ENCODE data around the gene SARDH. TPM values are rescaled to one million over a fixed set of nuclear protein-coding genes. Genes with fewer than 3 reads are reported as not detected.

Gene SARDH
- total RNA-seq, 1 donor: 4.7 TPM

- no peak overlapping the region for H3K4me3 ChIP-seq (ENCODE audit: low read length)
- no peaks in the 10 kb centered on the region for H3K4me1 ChIP-seq (ENCODE audit: insufficient read depth, low read length)
- H3K9me3 ChIP-seq (ENCODE audit: low read depth, low read length): no peaks in the 10 kb centered on the region
- peaks cover 4% of the 10 kb centered on the region for H3K27me3 ChIP-seq (ENCODE audit: insufficient read depth, low read length)
Measured at GRCh38 chr9:133664173-133665050, 73.7 kb downstream of the SARDH start.

DNA sequence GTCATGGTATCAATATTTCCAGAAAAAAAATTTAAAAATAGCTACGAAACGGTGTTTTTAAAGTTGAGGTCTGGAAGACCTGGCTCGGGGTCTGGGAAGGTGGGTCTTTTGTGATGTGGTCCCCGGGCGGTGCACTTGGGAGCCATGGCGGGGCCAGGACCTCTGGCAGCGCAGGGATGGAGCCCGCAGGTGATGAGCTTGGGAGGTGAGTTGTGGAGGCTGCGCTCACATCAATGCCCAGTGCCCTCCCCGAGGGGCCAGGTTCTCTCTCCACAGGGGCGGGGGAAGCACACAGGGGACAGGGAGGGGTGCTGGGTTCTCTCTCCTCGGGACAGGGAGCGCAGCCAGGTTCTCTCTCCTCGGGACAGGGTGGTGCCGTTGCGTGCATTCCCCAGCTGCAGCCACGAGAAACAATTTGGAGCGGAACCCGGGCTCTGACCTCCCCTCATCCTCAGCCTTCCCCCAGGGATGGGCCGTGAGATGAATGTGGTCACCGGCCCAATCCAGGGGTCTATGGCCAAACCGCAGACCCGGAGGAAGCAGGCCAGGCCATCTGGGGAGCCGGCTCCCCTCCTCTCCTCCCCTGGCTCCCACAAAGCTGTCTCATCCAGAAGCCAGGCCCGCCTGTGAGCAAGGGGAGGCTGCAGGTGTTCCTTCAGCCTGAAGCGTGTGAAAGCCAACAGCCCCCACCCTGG, 76.2 kb downstream of the SARDH start:
- Histone ChIP-seq H3K9me3 (ENCODE audit: low read depth, low read length) (no peaks in the 10 kb centered on the region), H3K4me3 (ENCODE audit: low read length) (no peak overlapping the region), H3K4me1 (ENCODE audit: insufficient read depth, low read length) (no peaks in the 10 kb centered on the region), H3K27me3 (ENCODE audit: insufficient read depth, low read length) (peaks cover 12% of the 10 kb centered on the region)

DNA sequence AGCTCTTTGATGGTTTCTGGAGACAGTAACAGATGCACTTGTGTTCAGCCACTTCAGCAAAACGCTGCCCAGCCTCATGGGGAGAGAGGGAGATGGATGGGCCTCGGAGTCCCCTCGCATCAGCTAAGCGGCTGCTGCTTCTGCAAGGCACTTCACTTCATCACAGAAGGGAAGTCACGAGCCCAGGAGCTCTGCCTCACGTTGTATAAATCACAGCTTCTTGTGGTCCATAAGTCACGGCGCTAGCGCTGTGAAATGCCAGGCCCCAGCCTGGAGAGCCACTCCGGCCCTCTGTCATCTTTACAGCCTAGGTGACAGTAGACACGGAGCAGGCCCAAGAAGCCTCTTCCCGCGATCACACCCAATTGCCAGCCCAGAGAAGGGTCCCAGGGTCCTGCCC, 78.6 kb downstream of the SARDH start:
- Histone ChIP-seq H3K27me3 (ENCODE audit: insufficient read depth, low read length) (peaks cover 12% of the 10 kb centered on the region), H3K4me3 (ENCODE audit: low read length) (no peak overlapping the region), H3K4me1 (ENCODE audit: insufficient read depth, low read length) (no peaks in the 10 kb centered on the region), H3K9me3 (ENCODE audit: low read depth, low read length) (no peaks in the 10 kb centered on the region)

- Histone ChIP-seq H3K4me1 (ENCODE audit: insufficient read depth, low read length) (no peaks in the 10 kb centered on the region), H3K9me3 (ENCODE audit: low read depth, low read length) (no peaks in the 10 kb centered on the region), H3K4me3 (ENCODE audit: low read length) (no peak overlapping the region), H3K27me3 (ENCODE audit: insufficient read depth, low read length) (peaks cover 12% of the 10 kb centered on the region)
Measured at GRCh38 chr9:133658442-133659431, 79.4 kb downstream of the SARDH start.

GRCh38 chr9:133657120-133657661, 81.0 kb downstream of the SARDH start:
- Histone ChIP-seq H3K4me1 (ENCODE audit: insufficient read depth, low read length) (no peaks in the 10 kb centered on the region), H3K9me3 (ENCODE audit: low read depth, low read length) (no peaks in the 10 kb centered on the region), H3K27me3 (ENCODE audit: insufficient read depth, low read length) (peaks cover 12% of the 10 kb centered on the region), H3K4me3 (ENCODE audit: low read length) (no peak overlapping the region)

GRCh38 chr9:133656211-133657119, 81.7 kb downstream of the SARDH start:
- H3K9me3 ChIP-seq (ENCODE audit: low read depth, low read length): no peaks in the 10 kb centered on the region
- H3K4me3 ChIP-seq (ENCODE audit: low read length): no peak overlapping the region
- H3K27me3 ChIP-seq (ENCODE audit: insufficient read depth, low read length): peaks cover 12% of the 10 kb centered on the region
- H3K4me1 ChIP-seq (ENCODE audit: insufficient read depth, low read length): no peaks in the 10 kb centered on the region

DNA sequence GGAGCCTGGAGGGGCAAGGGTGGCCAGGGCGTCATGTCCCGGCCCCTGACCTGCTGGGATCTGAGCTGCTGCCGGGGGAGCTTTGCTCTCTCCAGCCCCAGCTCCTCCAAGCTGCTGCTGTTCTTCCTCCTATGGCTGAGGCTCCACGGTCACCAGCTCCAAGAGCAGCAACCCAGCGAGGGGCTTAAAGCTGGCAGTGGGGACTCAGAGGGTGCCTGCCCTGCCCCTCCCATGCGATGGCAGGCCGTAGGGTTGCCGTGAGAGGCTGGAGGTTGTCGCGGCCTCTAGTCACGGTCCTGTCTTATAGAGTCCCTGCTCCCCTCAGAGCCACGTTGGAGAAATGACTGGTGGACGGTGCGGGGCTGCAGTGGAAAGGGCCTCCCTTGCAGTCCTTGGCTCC, 82.5 kb downstream of the SARDH start:
- H3K27me3 ChIP-seq (ENCODE audit: insufficient read depth, low read length): peaks cover 12% of the 10 kb centered on the region
- H3K4me3 ChIP-seq (ENCODE audit: low read length): no peak overlapping the region
- no peaks in the 10 kb centered on the region for H3K9me3 ChIP-seq (ENCODE audit: low read depth, low read length)
- H3K4me1 ChIP-seq (ENCODE audit: insufficient read depth, low read length): no peaks in the 10 kb centered on the region

DNA sequence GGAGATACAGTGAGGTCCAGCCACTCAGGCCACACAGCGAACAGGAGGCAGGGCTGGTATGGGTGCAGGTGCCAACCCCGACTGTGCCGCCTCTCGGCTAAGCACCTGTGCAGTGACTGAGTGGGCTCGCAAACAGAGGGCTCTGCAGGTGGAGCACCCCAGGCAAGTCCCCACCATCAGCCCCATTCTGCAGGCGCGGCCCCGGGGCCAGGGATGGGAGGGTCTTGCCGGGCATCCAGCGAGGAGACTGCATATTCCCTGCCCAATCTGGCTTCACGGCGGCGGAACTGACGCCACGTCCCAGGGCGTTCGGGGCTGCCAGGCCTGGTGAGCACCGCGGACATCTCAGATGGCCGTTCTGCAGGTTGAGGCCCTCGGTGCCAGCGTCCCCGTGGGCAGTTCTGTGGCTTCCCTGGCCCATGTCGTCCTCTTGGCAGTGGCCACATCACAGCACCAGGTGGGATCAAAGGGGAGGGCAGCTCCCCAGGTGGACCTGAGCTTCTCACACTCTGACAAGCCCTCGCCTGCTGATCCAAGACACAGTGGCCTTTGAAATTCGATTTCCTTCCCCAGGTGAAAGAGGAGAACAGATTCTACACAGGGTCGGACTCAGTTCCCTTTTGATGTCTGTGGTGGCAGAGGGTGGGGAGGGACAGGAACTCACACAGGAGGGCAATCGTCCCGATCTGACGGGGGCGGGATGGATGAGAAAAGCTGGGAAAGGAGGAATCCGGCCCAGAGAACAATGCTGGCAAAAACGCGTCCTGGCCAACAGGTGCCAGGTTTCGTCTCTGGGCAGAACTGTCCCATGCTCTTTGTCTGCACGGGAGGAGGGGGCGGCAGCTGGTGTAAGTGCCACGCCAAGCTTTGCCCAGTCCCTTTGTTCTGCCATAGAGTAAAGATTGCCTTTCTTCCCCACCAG, 83.2 kb downstream of the SARDH start:
- no peaks in the 10 kb centered on the region for H3K4me1 ChIP-seq (ENCODE audit: insufficient read depth, low read length)
- no peak overlapping the region for H3K4me3 ChIP-seq (ENCODE audit: low read length)
- H3K27me3 ChIP-seq (ENCODE audit: insufficient read depth, low read length): peaks cover 12% of the 10 kb centered on the region
- no peaks in the 10 kb centered on the region for H3K9me3 ChIP-seq (ENCODE audit: low read depth, low read length)

GRCh38 chr9:133653638-133654037, 84.5 kb downstream of the SARDH start:
- H3K4me3 ChIP-seq (ENCODE audit: low read length): no peak overlapping the region
- peaks cover 4% of the 10 kb centered on the region for H3K27me3 ChIP-seq (ENCODE audit: insufficient read depth, low read length)
- no peaks in the 10 kb centered on the region for H3K9me3 ChIP-seq (ENCODE audit: low read depth, low read length)
- no peaks in the 10 kb centered on the region for H3K4me1 ChIP-seq (ENCODE audit: insufficient read depth, low read length)

DNA sequence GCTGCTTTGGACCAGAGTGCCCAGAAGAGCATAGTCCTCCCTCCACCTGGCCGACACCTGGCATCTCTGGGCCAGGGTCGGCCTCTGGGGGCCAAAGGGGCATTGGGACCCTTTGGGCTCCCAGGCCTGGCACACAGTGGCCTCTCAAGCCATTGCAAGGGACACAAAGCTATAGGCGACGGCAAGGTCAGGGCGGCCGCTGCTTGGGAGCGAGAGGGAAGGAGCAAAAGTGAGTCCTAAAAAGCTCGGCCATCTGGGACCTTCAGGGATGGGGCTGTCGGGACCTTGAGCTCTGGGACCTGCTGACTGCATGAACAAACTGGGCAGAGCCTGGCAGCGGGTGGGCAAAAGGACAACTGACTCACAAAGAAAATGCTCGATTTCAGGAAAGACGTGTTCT, 88.1 kb downstream of the SARDH start:
- H3K4me1 ChIP-seq (ENCODE audit: insufficient read depth, low read length): no peaks in the 10 kb centered on the region
- H3K27me3 ChIP-seq (ENCODE audit: insufficient read depth, low read length): no peaks in the 10 kb centered on the region
- H3K4me3 ChIP-seq (ENCODE audit: low read length): no peak overlapping the region
- H3K9me3 ChIP-seq (ENCODE audit: low read depth, low read length): no peaks in the 10 kb centered on the region

GRCh38 chr9:133649194-133649593, 89.0 kb downstream of the SARDH start:
- H3K27me3 ChIP-seq (ENCODE audit: insufficient read depth, low read length): no peaks in the 10 kb centered on the region

GRCh38 chr9:133647765-133648469, 90.2 kb downstream of the SARDH start:
- H3K27me3 ChIP-seq (ENCODE audit: insufficient read depth, low read length): no peaks in the 10 kb centered on the region

More at GRCh38 chr9:133649194-133649593, 89.0 kb downstream of the SARDH start:
- Histone ChIP-seq H3K4me1 (ENCODE audit: insufficient read depth, low read length) (no peaks in the 10 kb centered on the region), H3K4me3 (ENCODE audit: low read length) (no peak overlapping the region), H3K9me3 (ENCODE audit: low read depth, low read length) (no peaks in the 10 kb centered on the region)

More at GRCh38 chr9:133647765-133648469, 90.2 kb downstream of the SARDH start:
- Histone ChIP-seq H3K4me1 (ENCODE audit: insufficient read depth, low read length) (no peaks in the 10 kb centered on the region), H3K9me3 (ENCODE audit: low read depth, low read length) (no peaks in the 10 kb centered on the region), H3K4me3 (ENCODE audit: low read length) (no peak overlapping the region)
